ENCODE measurements around the gene EPDR1.

EPDR1 gene

GRCh38 chr7:37920305-37920848, at the start of gene EPDR1:
TSS of gene EPDR1 (plus strand) at chr7:37920640. CDS start at chr7:37920940, 300 bp downstream.
- peak; percentile 52 for DNase-seq

- DNase-seq: no peak
Measured at GRCh38 chr7:37882086-37882485, 38.4 kb upstream of the EPDR1 start.

- DNase-seq: no peak
Measured at GRCh38 chr7:37893359-37893758, 27.1 kb upstream of the EPDR1 start.

GRCh38 chr7:37894671-37895070, 25.8 kb upstream of the EPDR1 start:
- no peak for DNase-seq

GRCh38 chr7:37899712-37900247, 20.7 kb upstream of the EPDR1 start:
- DNase-seq: no peak

GRCh38 chr7:37901236-37901827, 19.1 kb upstream of the EPDR1 start:
- DNase-seq: no peak

- DNase-seq: no peak
Measured at GRCh38 chr7:37901890-37902524, 18.4 kb upstream of the EPDR1 start.

- no peak for DNase-seq
Measured at GRCh38 chr7:37908221-37908788, 12.1 kb upstream of the EPDR1 start.

- no peak for DNase-seq
Measured at GRCh38 chr7:37912756-37913155, 7.7 kb upstream of the EPDR1 start.

- no peak for DNase-seq
Measured at GRCh38 chr7:37915438-37915837, 5.0 kb upstream of the EPDR1 start.

GRCh38 chr7:37916017-37916672, 4.3 kb upstream of the EPDR1 start:
- no peak for DNase-seq

GRCh38 chr7:37916673-37917660, 3.5 kb upstream of the EPDR1 start, which contains the start of gene SFRP4:
TSS of gene SFRP4 (minus strand) at chr7:37916817. CDS start at chr7:37916537, 280 bp downstream.
- DNase-seq: no peak

- no peak for DNase-seq
Measured at GRCh38 chr7:37918526-37918925, 1.9 kb upstream of the EPDR1 start.

- no peak for DNase-seq
Measured at GRCh38 chr7:37920849-37921805, 687 bp downstream of the EPDR1 start.

- DNase-seq: no peak
Measured at GRCh38 chr7:37921876-37922275, 1.4 kb downstream of the EPDR1 start.

- no peak for DNase-seq
Measured at GRCh38 chr7:37923996-37924395, 3.6 kb downstream of the EPDR1 start.

- no peak for DNase-seq
Measured at GRCh38 chr7:37924491-37925041, 4.1 kb downstream of the EPDR1 start.

- DNase-seq: no peak
Measured at GRCh38 chr7:37925620-37926019, 5.2 kb downstream of the EPDR1 start.

- no peak for DNase-seq
Measured at GRCh38 chr7:37927773-37928444, 7.5 kb downstream of the EPDR1 start.

GRCh38 chr7:37928878-37929277, 8.4 kb downstream of the EPDR1 start:
- DNase-seq: no peak

Measured in stimulated activated CD4-positive, alpha-beta T cell treated with anti-CD3 and anti-CD28 coated beads, Interleukin-1b, Interleukin-23, amount 100 ng/mL, for 48 hours (primary cell).